Bronchial epithelial cell (primary cell): ENCODE measurements around the gene ZNF12. TPM values are rescaled to one million over a fixed set of nuclear protein-coding genes. Genes with fewer than 3 reads are reported as not detected.
A peak's percentile ranks its signal among the peaks of the same experiment; 100 is the strongest.
"Not testable (repeated sequence)": the region's sequence is repeated elsewhere in the genome, so short reads cannot be mapped to it uniquely, and the experiment has no call there.

ENCODE experiments used
- DNase-seq: peaks from one replicate; pipeline ENCODE4 v3.0.0-alpha.2; 2010; ENCODE audit warnings: low read depth
- FAIRE-seq: peaks from 2 replicates; lab custom pipeline; 2011; peaks lifted over from hg19 to GRCh38; lab: Jason Lieb, UNC
- H3K27me3 ChIP-seq: 2 replicates; pipeline ENCODE4 v1.5.1; 2011; ENCODE audit warnings: low read length; ENCODE audit not compliant: control insufficient read depth, insufficient read depth
- H3K36me3 ChIP-seq: 2 replicates; pipeline ENCODE4 v1.5.1; 2011; ENCODE audit warnings: low read length; ENCODE audit not compliant: control insufficient read depth, insufficient read depth
- H3K4me3 ChIP-seq: 2 replicates; pipeline ENCODE4 v1.5.1; 2011; ENCODE audit warnings: mild to moderate bottlenecking, low read depth, low read length, control low read depth
- CTCF ChIP-seq: IDR thresholded peaks from 2 replicates; pipeline ENCODE4 v1.5.1; 2011; ENCODE audit warnings: mild to moderate bottlenecking, moderate library complexity, low read length, control low read depth, inconsistent platforms; ENCODE audit not compliant: insufficient read depth, severe bottlenecking
- total RNA-seq: library from RNA; depleted of rRNA; stranded (reverse); fragments of >200 nt; gene quantifications from 2 replicates; pipeline ENCODE4 v1.2.1, GENCODE V29; 2014

The ZNF12 gene
- total RNA-seq, 1 donor from 2014 or later = 12.6 TPM

- H3K27me3 ChIP-seq = no peaks in the 10 kb centered on the region
- FAIRE-seq (no peak), DNase-seq (no peak)
- TF ChIP-seq CTCF = no peak
- H3K36me3 ChIP-seq = peaks cover 37% of the 10 kb centered on the region
- no peak overlapping the region for H3K4me3 ChIP-seq
These were observed 15.6 kb downstream of the ZNF12 start for GRCh38 chr7:6691103-6691502.

GRCh38 chr7:6680146-6680545 lies 26.6 kb downstream of the ZNF12 start:
- Histone ChIP-seq H3K36me3 (no peaks in the 10 kb centered on the region), H3K27me3 (no peaks in the 10 kb centered on the region), H3K4me3 (no peak overlapping the region)
- no peak for FAIRE-seq
- TF ChIP-seq CTCF = no peak
- no peak for DNase-seq

- H3K4me3 ChIP-seq = no peak overlapping the region
- H3K36me3 ChIP-seq = no peaks in the 10 kb centered on the region
- FAIRE-seq (no peak), DNase-seq (no peak)
- H3K27me3 ChIP-seq = no peaks in the 10 kb centered on the region
- TF ChIP-seq CTCF = no peak
These were observed 30.8 kb downstream of the ZNF12 start for GRCh38 chr7:6675807-6676405.

GRCh38 chr7:6670851-6671250 lies 35.9 kb downstream of the ZNF12 start:
- not testable (repeated sequence) for FAIRE-seq, H3K36me3 ChIP-seq, H3K4me3 ChIP-seq, DNase-seq, H3K27me3 ChIP-seq

GRCh38 chr7:6658618-6659345 lies 48.0 kb downstream of the ZNF12 start:
- DNase-seq (no peak), FAIRE-seq (peak; percentile 62)
- Histone ChIP-seq H3K4me3 (no peak overlapping the region), H3K27me3 (no peaks in the 10 kb centered on the region), H3K36me3 (no peaks in the 10 kb centered on the region)
- no peak for TF ChIP-seq CTCF

- no peak overlapping the region for H3K4me3 ChIP-seq
- FAIRE-seq (no peak), DNase-seq (no peak)
- H3K27me3 ChIP-seq = no peaks in the 10 kb centered on the region
- TF ChIP-seq CTCF = no peak
- H3K36me3 ChIP-seq = peaks cover 4% of the 10 kb centered on the region
These were observed 50.3 kb downstream of the ZNF12 start for GRCh38 chr7:6656413-6656812.
